Fibroblast of the aortic adventitia (primary cell): ENCODE data around the gene FNTB. TPM values are rescaled to one million over a fixed set of nuclear protein-coding genes. Genes with fewer than 3 reads are reported as not detected.
A peak's percentile ranks its signal among the peaks of the same experiment; 100 is the strongest.

Source experiments
- DNase-seq: peaks from one replicate; pipeline ENCODE4 v3.0.0-alpha.2; 2010; ENCODE audit warnings: low read depth
- H3K4me3 ChIP-seq: 2 replicates; pipeline ENCODE4 v1.5.1; 2011; ENCODE audit warnings: low read depth, mild to moderate bottlenecking, control low read depth, low read length, moderate library complexity
- CTCF ChIP-seq: IDR thresholded peaks from 2 replicates; pipeline ENCODE4 v1.5.1; 2011; ENCODE audit warnings: mild to moderate bottlenecking, low read length, control low read depth, inconsistent platforms; ENCODE audit not compliant: insufficient read depth
- total RNA-seq: library from RNA; depleted of rRNA; stranded (reverse); fragments of >200 nt; gene quantifications from 2 replicates; pipeline ENCODE4 v1.2.3, GENCODE V29; 2012; ENCODE audit warnings: low replicate concordance

FNTB gene
- total RNA-seq = 5.6 and 19.3 TPM in 2 replicates

- peak; percentile 97 for DNase-seq
- peak; percentile 79 for TF ChIP-seq CTCF
- H3K4me3 ChIP-seq = peak within 1 kb of the TSS; percentile 99
Measured at GRCh38 chr14:64986648-64987437, at the start of gene FNTB. Gene FNTB (plus strand): TSS chr14:64986895. CDS start chr14:64986954, 59 bp downstream.

- peak; percentile 50 for DNase-seq
- TF ChIP-seq CTCF = no peak
- no peak overlapping the region for H3K4me3 ChIP-seq
Measured at GRCh38 chr14:64937171-64937820, 49.4 kb upstream of the FNTB start.

GRCh38 chr14:64937821-64938193 lies 48.9 kb upstream of the FNTB start:
- no peak overlapping the region for H3K4me3 ChIP-seq
- peak; percentile 24 for TF ChIP-seq CTCF
- peak; percentile 22 for DNase-seq

- no peak for TF ChIP-seq CTCF
- no peak overlapping the region for H3K4me3 ChIP-seq
- DNase-seq = no peak
Measured at GRCh38 chr14:64938972-64939816, 47.5 kb upstream of the FNTB start.

- TF ChIP-seq CTCF = no peak
- DNase-seq = no peak
- no peak overlapping the region for H3K4me3 ChIP-seq
Measured at GRCh38 chr14:64939817-64940190, 46.9 kb upstream of the FNTB start.

GRCh38 chr14:64940336-64940910 lies 46.3 kb upstream of the FNTB start:
- TF ChIP-seq CTCF = no peak
- H3K4me3 ChIP-seq = no peak overlapping the region
- no peak for DNase-seq
